HL-60/S4 treated with phorbol 12-myristate 13-acetate at 8.2 ng/mL for 4 days and 3 days (cell line): ENCODE measurements around the gene MAD1L1.

Source experiments
- in situ Hi-C: fragments of 300-500 bp; cut with MboI; formaldehyde crosslinking; loops from 2 replicates; pipeline ENCODE4 v1.15.0; 2022; ENCODE audit warnings: low sequenced_read_pairs

Gene MAD1L1

GRCh38 chr7:2242541-2243429, 10.0 kb upstream of the MAD1L1 start:
- in situ Hi-C loops: no loop called here

DNA sequence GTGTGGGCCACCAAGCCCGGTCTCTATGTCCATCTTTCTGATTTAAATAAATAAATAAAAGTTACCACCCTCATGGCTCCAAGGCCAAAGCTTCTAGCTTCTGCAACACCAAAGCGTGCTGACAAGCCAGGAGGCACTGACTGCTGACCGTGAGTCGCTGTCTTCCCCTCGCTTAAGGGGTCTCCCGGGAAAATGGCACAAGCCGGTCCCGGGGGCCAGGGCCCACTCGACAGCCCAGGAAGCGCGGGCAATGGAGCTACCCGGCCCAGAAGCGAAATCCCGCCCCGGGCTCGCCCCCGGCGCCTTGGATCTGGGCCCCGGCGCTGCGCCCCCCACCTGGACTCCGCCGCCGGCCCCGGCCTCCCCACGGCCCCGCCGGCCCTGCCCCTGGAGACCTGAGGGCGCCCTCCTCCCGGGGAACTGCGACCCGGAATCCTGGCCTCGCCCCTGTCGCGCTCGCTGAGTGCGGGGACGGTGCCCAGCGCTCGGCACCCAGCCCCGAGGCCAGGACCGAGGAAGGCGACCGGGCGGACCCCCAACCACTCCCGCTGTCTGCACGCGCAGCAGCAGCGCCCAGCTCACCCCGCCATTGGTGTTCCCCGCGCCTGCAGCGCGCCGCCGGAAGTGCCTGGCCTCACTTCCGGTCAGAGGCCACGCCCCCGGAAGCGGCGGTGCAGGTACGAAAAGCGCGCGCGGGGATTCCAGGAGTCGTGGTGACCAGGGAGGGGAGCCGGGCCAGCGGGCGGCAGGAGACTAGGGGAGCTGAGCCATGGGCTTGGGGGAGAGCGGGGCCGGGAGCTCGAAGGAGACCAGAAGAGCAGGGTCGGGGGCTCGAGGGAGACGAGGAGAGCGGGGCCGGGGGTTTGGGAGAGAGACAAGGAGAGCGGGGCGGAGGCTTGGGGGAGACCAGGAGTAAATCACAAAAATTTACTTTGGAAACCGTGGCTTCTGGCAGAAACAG, 9.1 kb upstream of the MAD1L1 start, which contains the start of the genes MRM2 and NUDT1:
Gene MRM2, minus strand, starts transcription at position 626 of the 961 bp plus-strand sequence. Its CDS starts 36 bp downstream, at position 590.
Gene NUDT1, plus strand, starts transcription at position 647 of the 961 bp plus-strand sequence. CDS start 2,349 bp downstream, outside the sequence.
- in situ Hi-C loops: no loop called here

DNA sequence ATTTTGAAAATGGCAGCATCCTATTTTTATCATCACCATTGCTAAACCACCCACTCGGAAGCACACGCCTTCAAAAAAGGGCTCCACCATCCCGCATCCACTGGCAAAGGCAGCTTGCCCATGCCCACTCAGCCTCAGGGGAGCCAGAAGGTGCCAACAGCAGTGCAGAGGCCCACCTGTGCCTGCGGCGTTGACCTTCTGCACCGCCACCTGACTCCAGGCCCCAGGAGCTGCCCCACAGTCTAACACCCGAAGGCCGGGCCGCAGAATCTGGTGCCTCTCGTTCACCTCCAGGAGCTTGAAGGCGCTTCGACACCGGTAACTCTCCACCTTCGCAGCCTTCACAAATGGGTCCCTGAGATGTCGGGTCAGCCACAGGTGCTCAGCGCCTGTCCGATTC, 6.5 kb upstream of the MAD1L1 start:
- in situ Hi-C loops: no loop called here

DNA sequence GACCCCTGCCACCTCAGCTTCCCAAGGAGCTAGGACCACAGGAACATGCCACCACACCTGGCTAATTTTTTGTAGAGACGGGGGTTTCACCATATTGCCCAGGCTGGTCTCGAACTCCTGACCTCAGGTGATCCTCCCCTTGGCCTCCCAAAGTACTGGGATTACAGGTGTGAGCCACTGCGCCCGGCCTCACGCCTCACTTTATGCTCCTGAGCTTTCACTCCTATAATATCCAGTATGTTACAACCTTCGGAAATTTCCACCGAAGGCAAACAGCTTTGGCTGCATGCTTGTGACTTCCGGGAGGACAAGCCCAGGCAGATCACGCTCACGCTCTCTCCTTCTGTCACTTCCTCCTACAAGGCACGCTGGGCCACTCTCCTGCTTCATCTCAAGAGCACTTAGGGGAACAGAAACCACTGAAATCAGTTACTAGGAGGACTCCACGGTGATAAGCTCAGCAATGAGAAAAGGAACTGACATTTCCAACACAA, 4.4 kb upstream of the MAD1L1 start:
- in situ Hi-C loops: no loop called here

GRCh38 chr7:2233926-2234325, 1.2 kb upstream of the MAD1L1 start:
- in situ Hi-C loops: no loop called here

- in situ Hi-C loops: no loop called here
Measured at GRCh38 chr7:2231992-2232765, 566 bp downstream of the MAD1L1 start.

DNA sequence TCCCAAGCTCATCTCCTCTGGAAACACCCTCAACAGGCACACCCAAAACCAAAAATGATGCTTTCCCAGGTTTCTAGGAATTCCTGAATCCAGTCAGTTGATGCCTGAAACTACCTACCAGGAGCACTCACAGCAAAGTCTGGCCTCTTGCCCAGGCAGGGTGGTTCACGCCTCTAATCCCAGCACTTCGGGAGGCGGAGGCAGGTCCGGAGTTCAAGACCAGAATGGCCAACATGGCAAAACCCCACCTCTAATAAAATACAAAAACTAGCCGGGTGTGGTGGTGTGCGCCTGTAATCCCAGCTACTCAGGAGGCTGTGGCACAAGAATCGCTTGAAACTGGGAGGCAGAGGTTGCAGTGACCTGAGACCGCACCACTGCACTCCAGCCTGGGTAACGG, 1.9 kb downstream of the MAD1L1 start:
- in situ Hi-C loops: no loop called here

DNA sequence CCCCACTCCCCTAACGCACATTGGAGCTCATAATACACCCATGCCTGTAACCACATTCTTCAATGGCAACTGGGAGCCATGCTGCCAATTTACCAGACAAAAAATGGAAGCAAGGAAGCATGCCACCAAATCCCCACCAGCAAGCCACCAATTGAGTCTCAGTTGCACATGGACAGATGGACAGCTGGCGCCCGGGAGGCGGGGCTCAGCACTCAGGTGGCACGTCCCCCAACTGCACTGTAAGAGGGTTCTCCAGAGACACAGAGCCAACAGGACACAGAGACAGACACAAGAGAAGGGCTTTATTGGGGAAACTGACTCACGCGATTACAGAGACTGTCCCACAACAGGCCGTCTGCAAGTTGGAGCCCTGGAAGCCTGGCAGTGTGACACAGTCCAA, 2.5 kb downstream of the MAD1L1 start:
- in situ Hi-C loops: no loop called here

GRCh38 chr7:2229467-2229866, 3.3 kb downstream of the MAD1L1 start:
- in situ Hi-C loops: no loop called here

GRCh38 chr7:2228921-2229320, 3.8 kb downstream of the MAD1L1 start:
- in situ Hi-C loops: no loop called here

GRCh38 chr7:2227699-2228098, 5.0 kb downstream of the MAD1L1 start:
- in situ Hi-C loops: no loop called here

DNA sequence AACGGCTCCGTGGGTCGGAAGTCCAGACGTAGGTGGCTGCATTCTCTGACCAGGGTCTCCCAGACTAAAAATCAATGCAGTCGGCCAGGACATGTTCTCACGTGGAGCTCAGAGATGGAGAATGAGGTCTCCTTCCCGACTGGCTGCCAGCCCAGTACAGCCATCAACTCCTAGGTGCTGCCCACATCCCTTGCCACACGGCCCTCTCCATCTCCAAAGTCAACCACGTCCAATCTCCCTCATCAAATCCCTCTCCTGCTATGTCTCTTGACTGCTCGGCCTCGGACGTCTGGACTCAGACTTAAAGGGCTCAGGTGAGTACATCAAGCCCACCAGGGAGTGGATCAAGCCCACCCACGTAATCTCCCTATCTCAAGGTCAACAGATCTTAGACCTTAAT, 6.9 kb downstream of the MAD1L1 start:
- in situ Hi-C loops: no loop called here

DNA sequence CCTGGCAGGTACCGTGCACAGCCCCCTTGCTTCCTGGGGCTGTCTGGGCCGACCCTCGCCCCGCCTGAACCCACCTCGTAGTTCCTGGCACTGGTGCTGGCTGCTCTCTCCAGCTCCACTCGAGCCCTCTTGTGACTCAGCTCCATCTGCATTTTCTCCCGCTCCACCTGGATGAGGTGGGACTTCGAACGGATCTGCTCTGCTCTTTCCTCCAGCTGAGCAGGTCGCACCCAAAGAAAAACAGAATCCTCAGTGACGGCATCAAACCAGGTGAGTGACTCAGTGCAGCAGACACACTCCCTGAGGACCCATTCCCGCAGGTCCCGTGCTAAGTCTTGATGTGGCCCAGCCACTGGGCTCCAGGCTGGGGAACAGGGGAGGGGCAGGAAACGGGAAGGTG, 7.4 kb downstream of the MAD1L1 start:
- in situ Hi-C loops: no loop called here

DNA sequence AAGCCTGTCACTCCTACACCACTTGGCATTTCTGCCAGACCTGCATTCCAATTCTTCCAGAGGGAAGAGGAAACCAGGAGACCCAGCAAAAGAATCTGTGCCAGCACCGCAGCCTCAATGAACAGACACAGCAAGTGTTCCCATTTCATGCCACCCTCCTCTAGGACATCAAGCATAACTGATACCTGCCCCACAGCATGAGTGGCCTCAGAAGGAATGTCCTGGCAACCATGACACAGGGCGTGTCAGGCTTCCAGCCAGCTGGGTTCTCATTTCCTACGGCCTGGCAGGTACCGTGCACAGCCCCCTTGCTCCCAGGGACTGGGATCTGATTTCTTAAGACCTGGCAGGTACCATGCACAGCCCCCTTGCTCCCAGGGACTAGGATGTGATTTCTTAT, 7.8 kb downstream of the MAD1L1 start:
- in situ Hi-C loops: loop anchor here (25.0 kb wide), 1 partner anchor 438 kb away; no protein-coding TSS in a partner anchor

DNA sequence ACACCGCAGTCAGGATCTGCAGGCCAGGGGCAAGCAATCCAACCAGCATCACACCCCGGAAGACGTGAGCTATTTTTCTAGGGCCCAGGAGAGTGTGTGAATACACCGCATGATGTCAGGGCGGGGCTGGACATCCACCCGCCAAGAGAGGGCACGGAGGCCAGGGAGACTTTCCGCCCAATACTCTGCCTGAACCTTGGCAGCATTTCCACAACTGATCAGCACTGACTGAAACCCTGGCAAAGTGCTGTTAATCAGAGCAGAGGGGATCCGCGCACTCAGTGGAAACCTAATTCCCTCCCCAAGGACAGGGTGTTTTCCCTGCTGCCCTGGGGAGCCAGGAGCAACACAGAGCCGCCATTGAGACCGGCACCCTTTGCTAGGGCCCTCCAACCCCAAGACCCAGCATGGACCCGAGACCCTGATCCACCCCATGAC, 8.2 kb downstream of the MAD1L1 start:
- in situ Hi-C loops: loop anchor here (25.0 kb wide), 1 partner anchor 437 kb away; no protein-coding TSS in a partner anchor

DNA sequence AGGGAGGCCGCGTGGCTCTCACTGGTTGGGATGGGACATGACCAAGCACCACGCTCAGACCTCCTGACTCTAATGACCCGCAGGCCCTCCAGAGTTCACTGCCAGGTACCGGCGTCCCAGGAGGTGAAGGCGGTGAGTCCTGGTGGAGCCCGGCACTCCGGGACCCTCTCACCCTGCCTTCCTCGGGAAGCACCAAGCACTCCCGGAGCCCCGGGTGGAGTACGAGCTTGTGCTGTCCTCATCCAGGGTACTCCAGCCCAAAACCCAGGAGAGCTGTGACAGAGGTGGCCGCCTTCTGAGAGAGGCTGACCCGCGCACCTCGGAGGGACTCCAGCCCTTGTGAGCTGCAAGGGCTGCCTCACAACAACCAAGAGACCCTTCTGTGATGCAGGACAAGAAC, 9.4 kb downstream of the MAD1L1 start:
- in situ Hi-C loops: loop anchor here (25.0 kb wide), 1 partner anchor 436 kb away; no protein-coding TSS in a partner anchor

DNA sequence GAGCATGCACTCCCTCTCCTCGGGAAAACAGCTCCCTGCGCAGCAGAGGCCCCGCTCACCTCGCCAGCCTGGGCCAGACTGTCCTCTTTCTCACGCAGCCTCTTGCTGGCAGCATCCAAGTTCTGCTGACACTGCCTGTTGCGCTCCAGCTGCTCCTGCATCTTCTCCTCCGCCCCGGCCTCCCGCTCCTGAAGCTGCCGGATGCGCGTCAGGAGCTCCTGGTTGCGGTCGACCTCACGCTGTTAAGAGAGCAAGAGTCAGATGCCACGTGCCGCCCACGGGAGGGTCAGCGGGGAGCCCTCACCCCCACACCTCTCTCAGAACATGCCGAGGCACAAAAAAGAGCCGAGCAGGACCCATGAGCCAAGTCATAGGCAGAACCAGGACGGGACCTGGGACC, 10.2 kb downstream of the MAD1L1 start:
- in situ Hi-C loops: loop anchor here (25.0 kb wide), 1 partner anchor 435 kb away; no protein-coding TSS in a partner anchor

DNA sequence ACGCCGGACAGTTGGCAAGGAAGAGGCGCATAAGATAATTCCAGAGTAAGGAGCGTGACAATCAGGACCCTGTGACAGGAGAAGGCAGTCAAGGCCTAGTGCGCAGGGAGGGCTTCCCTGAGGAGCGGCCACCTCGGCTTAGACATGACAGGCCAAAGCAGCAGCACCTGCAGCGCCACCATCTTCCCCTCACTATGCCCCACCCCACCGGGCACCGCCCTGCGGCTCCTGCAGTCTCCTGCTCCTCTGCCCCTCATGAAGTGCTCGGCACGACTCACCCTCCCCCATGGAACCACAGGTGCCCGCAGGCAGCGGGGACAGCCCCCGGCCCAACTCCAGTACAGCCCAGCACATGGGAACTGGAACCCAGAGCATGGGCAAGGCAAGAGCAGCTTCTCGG, 11.8 kb downstream of the MAD1L1 start:
- in situ Hi-C loops: loop anchor here (25.0 kb wide), 1 partner anchor 434 kb away; no protein-coding TSS in a partner anchor

GRCh38 chr7:2220506-2220905, 12.2 kb downstream of the MAD1L1 start:
- in situ Hi-C loops: loop anchor here (25.0 kb wide), 1 partner anchor 433 kb away; no protein-coding TSS in a partner anchor

DNA sequence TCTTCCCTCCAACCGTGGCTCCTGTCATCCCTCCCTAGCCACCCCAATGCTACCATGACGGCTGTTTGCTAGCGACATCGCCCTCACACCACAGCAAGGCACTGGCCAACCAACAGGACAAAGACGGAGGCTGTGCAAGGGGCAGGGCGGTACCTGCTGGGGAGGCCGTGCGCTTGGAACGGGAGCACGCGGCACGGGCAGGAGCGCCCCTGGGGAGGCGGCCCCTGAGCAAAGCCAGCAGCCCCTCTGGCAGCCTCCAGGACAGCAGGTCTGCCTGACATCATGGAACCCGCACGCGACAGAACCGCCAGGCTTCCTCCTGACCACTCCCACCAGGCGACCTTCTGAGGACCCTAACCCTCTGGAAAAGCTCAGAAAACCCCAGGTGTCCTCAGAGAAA, 12.7 kb downstream of the MAD1L1 start:
- in situ Hi-C loops: loop anchor here (25.0 kb wide), 1 partner anchor 433 kb away; no protein-coding TSS in a partner anchor
